Fibroblast of pulmonary artery (primary cell): ENCODE results near the gene SERTAD3.
"Not testable (repeated sequence)": the region's sequence is repeated elsewhere in the genome, so short reads cannot be mapped to it uniquely, and the experiment has no call there.

Experiments
- DNase-seq: peaks from one replicate; pipeline ENCODE4 v3.0.0-alpha.2; 2010; ENCODE audit warnings: low read depth
- H3K4me3 ChIP-seq: replicated peaks from 2 replicates; pipeline ENCODE4 v1.5.1; 2011; ENCODE audit warnings: low read depth, mild to moderate bottlenecking, control low read depth, low read length, moderate library complexity
- CTCF ChIP-seq: IDR thresholded peaks from 2 replicates; pipeline ENCODE4 v1.5.1; 2011; ENCODE audit warnings: mild to moderate bottlenecking, control low read depth, low read length, inconsistent platforms; ENCODE audit errors: missing control alignments

Gene SERTAD3

GRCh38 chr19:40465025-40465556, 21.0 kb upstream of the SERTAD3 start:
- no peak for TF ChIP-seq CTCF
- DNase-seq = peak; percentile 77
- peak overlapping the region; percentile 80 for H3K4me3 ChIP-seq

- DNase-seq = peak; percentile 93
- H3K4me3 ChIP-seq = peak overlapping the region; percentile 80
- peak; percentile 90 for TF ChIP-seq CTCF
Measured at GRCh38 chr19:40464059-40465024, 20.2 kb upstream of the SERTAD3 start.

- H3K4me3 ChIP-seq = not testable (repeated sequence)
- DNase-seq = peak; percentile 27
Measured at GRCh38 chr19:40463587-40464037, 19.5 kb upstream of the SERTAD3 start.

- no peak overlapping the region for H3K4me3 ChIP-seq
- DNase-seq = no peak
- TF ChIP-seq CTCF = no peak
Measured at GRCh38 chr19:40461669-40462221, 17.6 kb upstream of the SERTAD3 start.

GRCh38 chr19:40460185-40460584, 16.1 kb upstream of the SERTAD3 start:
- no peak for DNase-seq
- H3K4me3 ChIP-seq = no peak overlapping the region
- no peak for TF ChIP-seq CTCF

- no peak overlapping the region for H3K4me3 ChIP-seq
- TF ChIP-seq CTCF = no peak
- no peak for DNase-seq
Measured at GRCh38 chr19:40458597-40458974, 14.5 kb upstream of the SERTAD3 start.

GRCh38 chr19:40457953-40458596, 13.9 kb upstream of the SERTAD3 start:
- H3K4me3 ChIP-seq = no peak overlapping the region
- no peak for DNase-seq
- TF ChIP-seq CTCF = no peak
